T-helper 2 cell treated with Interferon-gamma antibody and Interleukin-4, amounts not matched to agents 100 ng/mL and 5 ng/mL, for 36 hours (primary cell): ENCODE measurements around the gene BEGAIN. TPM values are rescaled to one million over a fixed set of nuclear protein-coding genes. Genes with fewer than 3 reads are reported as not detected.

ENCODE experiments used
- intact Hi-C: fragments of 100-400 bp; cut with micrococcal nuclease; formaldehyde crosslinking; loops from one replicate; pipeline ENCODE4 v1.15.1; 2023
- total RNA-seq: library from RNA; stranded (reverse); gene quantifications from 2 replicates; pipeline ENCODE4 v1.2.3, GENCODE V29; 2022

Gene BEGAIN
- total RNA-seq, 1 donor from 2014 or later, result 2.2 TPM

DNA sequence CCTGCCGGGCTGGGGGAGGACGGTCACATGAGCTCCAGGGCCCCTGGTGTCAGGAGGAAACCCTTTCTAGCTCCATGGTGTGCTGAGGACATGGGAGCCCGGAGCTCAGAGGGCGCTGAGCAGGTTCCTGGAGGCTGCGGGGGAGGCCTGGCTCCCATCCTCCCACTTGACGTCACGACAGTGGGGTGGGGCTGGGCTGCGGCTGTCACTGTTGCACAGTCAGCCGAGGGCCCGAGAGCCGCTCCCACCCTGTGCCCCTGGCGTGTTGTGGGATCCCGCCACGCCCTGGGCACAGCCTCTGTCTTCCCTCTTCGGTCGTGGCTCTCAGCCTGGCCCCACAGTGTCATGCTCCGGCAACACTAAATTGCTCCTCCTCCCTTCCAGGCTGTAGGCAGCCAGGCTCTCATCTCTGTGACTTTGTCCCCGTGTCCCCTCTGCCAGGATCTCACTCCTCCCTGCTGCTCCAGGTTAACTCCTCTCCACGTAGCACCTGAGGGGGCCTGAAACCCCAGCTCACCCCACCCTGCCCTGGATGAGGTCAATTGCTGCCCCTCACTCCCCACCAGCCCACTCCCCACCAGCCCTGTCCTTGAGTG lies 33.0 kb downstream of the BEGAIN start:
- intact Hi-C loops, result no loop called here

DNA sequence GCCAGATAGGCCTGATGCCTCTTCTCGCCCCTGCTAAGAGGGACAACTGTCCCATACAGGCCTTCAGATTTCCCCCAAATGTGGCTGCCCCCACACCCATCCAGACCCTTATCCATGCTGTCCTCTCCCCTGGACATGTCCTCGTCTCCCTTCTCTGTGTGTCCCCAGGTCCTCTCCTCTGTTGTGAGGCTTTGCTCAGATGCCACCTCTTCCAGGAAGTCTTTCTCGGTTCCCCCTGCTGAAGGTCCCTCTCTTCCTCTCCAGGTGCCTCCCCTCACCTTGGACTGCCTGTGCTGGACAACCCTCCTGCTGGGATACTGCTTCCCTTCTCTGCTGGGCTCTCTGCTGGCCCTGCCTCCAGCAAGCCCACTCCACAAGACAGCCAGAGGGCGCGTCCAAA lies 33.7 kb downstream of the BEGAIN start:
- intact Hi-C loops, result no loop called here

DNA sequence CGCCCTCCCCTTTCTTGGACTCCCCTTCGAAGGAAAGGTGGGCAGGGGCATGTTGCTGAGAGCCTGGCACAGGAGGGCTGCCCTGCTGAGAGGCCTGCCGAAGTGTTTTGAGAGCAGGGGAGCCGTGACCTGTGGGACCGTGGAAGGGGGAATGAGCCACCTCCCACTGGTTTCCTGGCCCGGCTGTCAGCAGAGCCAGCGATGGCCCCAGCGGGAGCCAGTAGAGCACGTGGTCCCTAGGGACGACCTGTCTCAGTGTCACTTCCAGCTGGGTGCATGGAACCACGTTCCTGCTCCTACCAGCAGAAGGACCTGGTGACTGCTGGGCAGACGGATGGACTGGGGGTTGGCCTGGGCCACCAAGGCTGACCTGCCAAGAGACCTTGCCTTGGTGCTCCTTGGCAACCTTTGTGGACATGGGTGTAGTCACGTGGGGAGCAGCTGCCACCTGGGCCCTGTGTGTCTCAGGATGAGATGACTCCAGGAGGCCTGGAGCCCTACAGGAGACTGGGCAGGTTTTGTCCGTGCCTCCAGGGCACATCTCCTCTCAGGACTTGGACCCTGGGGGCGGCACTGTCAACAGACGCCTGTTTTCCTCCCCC lies 34.6 kb downstream of the BEGAIN start:
- intact Hi-C loops, result no loop called here

DNA sequence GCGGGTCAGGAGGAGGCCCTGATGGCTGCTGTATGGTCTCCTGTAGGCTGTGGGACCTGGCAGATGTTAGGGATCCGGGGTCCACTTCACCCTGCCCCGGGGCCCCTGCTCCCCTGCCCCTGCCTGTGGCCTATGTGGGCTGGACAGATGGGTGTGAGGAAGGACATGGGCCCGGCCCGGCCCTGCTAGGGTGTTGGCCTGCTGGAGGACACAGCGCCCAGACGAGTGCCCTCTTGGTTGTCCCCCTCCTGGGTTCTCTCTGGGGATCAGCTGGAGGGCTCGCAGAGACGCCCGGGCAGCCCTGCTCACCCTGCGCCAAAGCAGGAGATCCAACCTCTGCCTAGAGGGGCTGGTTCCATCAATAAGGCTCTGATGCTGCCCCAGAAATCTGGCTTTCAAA lies 36.2 kb downstream of the BEGAIN start:
- intact Hi-C loops, result no loop called here

DNA sequence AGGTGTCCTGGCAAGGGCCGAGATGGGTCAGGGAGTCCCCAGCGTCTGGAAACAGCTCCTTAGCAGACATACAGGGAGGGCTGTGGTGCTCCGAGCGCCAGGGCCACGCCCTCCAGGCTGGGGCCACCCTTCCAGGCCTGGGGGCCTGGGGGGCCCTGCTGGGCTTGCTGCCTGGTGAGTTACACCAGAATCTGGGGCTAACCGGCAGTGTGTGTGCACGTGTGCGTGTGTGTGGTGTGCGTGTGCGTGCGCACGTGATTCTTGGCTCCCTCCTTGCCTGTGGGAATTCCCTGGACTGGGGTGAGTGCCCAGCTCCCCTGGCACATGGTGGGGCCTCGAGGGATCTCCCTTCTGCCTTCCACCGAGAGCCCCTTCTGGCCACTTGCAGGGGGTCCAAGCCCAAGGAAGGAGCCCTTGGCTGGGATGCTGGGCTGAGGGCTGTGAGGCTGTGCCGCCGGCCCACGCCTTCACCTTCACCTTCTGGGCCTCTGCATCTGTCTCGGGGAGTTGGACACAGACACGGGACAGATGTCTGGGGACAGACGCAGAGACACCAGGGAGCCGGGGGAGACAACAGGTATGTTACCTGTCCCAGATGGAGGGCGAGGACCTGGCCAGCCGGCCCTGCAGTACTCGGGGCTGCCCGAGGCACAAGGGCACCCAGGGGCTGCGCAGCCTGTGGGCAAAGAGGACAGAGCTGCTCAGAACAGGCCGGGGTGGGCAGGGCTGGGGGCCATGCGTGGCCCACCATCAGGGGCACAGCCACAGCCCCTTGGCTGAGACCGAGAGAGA lies 37.2 kb downstream of the BEGAIN start:
- intact Hi-C loops, result loop anchor here (5.0 to 10.0 kb wide), 2 partner anchors 92 to 165 kb away; no protein-coding TSS in a partner anchor

DNA sequence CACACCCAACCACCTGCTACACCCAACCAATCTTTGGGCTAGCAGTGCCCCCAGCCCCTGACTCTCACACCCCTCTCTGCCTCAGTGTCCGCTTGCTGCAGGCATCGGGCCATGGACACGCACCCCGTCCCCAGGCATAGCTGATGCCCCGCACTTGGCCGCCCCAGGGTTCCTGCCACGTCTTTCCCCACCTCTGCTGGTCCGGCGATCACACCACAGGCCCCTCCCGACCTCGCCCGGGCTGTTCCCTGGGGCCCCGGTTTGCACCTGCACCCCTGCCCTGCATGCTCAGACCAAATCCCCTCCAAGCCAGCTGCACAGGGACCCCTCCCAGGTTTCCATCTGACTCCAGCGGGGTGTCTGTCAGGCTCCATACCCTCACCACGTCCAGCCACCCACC lies 38.3 kb downstream of the BEGAIN start:
- intact Hi-C loops, result loop anchor here (5.0 to 10.0 kb wide), 2 partner anchors 93 to 164 kb away; no protein-coding TSS in a partner anchor

- intact Hi-C loops, result loop anchor here (5.0 to 10.0 kb wide), 2 partner anchors 94 to 163 kb away; no protein-coding TSS in a partner anchor
Observed at GRCh38 chr14:100548295-100548655, 38.9 kb downstream of the BEGAIN start.

- intact Hi-C loops, result loop anchor here (5.0 to 10.0 kb wide), 2 partner anchors 95 to 163 kb away; no protein-coding TSS in a partner anchor
Observed at GRCh38 chr14:100547633-100548294, 39.5 kb downstream of the BEGAIN start.

DNA sequence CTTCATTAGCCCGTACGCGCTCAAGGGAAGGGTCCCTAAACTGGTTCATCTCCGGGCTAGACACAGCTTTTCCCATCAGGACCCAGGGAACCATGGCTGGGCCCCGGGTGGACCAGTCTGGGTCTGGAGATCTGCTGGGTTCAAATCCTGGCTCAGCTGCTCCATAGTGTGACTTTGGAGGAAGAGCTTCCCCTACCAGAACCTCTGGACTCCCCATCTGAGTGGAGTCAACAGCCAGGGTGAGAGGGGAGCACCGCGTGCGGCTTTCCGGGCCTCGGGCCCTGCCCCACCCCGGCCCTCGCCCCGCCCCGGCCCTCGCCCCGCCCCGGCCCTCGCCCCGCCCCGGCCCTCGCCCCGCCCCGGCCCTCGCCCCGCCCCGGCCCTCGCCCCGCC lies 41.2 kb downstream of the BEGAIN start:
- intact Hi-C loops, result loop anchor here (5.0 to 10.0 kb wide), 2 partner anchors 96 to 161 kb away; no protein-coding TSS in a partner anchor

- intact Hi-C loops, result loop anchor here (5.0 to 10.0 kb wide), 2 partner anchors 97 to 161 kb away; no protein-coding TSS in a partner anchor
Observed at GRCh38 chr14:100545359-100545758, 41.9 kb downstream of the BEGAIN start.

- intact Hi-C loops, result loop anchor here (5.0 to 10.0 kb wide), 2 partner anchors 98 to 160 kb away; no protein-coding TSS in a partner anchor
Observed at GRCh38 chr14:100544506-100545141, 42.6 kb downstream of the BEGAIN start.

DNA sequence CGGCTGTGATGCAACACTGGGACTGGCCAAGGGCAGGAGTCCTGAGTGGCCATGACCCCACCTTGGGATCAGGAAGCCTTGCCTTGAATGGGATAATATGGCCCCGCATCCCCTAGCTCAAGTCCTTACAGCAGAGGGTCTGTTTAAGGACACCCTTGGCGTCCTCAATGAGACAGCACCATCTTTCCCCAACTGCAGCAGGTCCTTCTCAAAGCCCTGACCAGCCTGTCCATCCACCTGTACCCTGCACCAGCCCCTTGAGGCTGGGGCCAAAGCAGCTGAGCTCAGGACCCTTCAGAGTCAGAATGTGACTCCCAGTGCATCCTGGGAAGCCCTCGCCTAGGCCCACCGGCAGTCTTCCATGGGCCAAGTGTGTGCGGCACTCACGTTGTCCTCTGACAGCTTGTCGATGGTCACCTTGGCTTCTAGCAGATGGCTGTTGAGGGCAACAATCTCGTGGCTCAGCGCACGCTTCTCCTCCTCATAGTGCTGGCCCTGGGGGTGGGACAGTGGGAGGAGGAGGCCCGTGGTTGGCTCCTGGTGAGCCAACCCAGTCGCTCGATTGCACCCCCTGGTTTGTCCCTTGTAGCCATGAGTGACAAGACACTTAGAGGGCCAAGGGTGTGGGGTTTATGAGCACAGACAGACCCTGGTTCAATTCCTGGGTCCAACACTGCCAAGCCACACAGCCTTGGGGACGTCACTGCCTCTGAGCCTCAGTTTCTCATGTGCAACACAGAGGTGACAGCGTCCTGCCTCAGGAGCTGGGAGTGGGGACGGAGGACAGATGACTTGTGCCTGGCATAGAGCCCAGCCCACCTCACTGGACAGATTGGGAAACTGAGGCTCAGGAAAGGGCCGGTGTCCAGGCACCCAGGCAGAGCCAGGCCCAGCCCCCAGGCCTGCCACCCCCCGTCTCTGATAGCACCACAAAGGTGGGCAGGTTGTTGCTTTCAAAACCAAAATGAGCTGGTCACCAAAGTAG lies 43.5 kb downstream of the BEGAIN start:
- intact Hi-C loops, result loop anchor here (10.0 kb wide), 1 partner anchor 159 kb away; no protein-coding TSS in a partner anchor

DNA sequence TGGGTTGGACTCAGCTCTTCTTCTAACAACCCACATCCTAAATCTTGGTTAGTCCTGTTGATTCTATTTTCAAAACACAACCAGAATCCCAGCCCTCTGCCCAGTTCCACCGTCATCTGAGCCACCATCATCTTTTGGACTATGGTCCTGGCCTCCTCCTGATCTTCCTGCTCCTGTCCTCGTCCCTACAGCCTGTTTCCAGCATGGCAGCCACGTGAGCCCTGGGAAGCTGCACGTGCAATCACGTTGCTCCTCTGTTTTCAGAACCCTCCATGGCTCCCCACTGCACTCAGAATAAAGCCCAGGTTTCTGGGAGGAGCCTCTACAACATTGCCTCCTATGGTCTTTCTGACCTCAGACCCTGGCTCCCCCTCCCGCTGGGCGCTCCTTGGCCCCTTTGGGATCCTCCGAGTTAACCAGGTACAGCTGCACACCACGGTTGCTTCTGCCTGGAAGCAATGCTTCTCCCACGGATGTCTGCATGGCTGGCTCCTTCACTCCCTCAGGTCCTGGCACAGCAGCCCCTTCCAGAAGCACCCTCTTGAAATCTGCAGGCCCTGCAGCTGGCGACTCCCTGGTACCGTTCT lies 44.5 kb downstream of the BEGAIN start:
- intact Hi-C loops, result loop anchor here (10.0 kb wide), 1 partner anchor 158 kb away; no protein-coding TSS in a partner anchor

GRCh38 chr14:100541621-100542560 lies 45.3 kb downstream of the BEGAIN start:
- intact Hi-C loops, result loop anchor here (10.0 kb wide), 1 partner anchor 157 kb away; no protein-coding TSS in a partner anchor

DNA sequence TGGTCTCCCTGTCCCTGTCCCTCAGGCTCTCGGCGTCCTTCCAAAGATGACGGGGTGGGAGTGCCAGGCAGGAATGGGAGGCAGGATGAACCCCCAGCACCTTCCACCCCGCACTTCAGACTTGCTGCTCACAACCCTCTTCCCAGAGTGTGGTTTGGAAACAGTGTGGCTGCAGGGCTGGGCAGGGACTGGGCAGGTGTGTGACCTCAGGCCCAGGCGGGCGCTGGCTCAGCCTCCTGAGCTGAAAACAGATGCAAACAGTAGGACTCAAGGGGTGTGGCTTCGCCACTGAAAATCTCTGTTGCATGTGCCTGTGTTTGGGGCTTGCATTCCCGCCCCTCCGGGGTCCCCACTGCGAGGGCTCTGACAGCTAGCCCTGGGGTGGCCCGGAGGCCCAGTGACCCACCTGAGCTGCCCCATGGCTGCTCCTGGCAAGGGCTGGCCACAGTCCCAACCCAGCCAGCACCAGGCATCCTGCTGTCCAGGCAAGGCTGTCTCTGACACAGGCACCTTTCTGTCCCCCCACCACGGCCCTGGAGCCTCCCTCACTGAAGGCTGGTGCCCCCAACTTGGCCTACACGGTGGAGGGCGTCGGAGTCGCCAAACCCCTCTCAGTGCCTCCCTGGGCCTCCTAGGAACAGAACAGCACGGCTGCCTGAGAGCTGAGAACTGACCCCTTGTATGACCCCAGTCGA lies 46.1 kb downstream of the BEGAIN start:
- intact Hi-C loops, result loop anchor here (10.0 kb wide), 1 partner anchor 156 kb away; no protein-coding TSS in a partner anchor

DNA sequence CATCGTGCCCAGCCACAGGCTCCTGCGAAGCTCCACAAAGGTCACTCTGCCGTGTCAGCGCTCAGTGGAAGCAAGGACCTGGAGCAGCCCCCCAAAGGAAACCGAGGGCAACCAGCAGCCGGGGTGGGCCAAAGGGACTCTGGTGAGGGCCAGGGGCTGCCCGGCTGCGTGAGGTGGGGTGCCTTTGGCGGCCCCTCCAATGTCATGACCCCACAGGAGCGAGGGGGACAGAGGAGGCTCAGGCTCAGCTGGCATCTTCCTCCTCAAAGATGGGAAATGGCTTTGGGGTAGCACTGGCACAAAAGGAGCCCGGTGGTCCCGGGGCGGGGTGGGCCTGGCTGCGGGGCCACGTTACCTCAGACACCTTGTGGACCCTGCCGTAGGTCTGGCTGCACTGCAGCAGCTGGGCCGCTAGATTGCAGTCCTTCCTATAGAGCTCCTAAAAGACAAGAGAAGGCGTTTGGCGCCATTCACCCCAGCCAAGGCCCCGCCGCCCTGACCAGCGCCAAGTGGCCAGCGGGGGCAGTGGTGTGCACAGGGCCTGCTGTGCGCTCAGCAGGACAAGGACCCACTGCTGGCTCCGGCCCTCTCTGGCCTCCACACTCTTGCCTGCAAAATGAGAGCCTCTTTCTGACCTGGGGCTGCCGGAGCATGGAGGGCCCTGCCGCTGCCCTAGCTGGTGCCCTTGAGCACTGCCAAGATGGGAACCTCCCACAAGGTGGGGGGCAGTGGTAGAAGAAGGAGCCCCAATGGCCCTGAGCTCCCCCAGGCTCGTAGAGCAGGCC lies 46.9 kb downstream of the BEGAIN start:
- intact Hi-C loops, result loop anchor here (10.0 kb wide), 1 partner anchor 156 kb away; no protein-coding TSS in a partner anchor
